ENCODE data around the gene NRCAM. TPM values are rescaled to one million over a fixed set of nuclear protein-coding genes. Genes with fewer than 3 reads are reported as not detected.

NRCAM gene
- total and polyA plus RNA-seq, 2 of the 13 experiments (the other 11 are each of a cell fraction or from before 2014, with no cell fraction given): 0.31 to 0.33 TPM

DNA sequence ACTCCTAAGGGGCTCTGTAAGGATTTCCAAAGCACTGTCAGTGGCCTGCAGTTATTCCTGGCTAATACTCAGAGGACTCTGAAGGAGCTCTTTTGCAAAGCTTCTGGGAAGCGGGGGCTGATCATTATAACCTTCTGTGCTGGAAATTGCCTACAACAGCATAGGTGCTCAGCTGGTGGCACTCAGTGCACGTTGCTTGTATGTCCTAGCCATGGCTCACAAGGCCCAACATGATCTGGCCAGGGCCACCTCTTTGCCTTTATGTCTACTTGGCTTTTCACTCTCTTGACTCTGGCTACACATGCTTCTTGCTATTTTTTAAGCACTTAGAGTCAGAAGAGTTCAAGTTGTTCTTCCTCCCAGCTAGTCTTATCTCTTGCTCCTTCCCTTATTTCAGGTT, 343.6 kb downstream of the NRCAM start (continued):
- no peak for TF ChIP-seq REST (IDR thresholded peaks at IDR 0.05; ENCODE audit: borderline replicate concordance in 1 of 2, low read depth in 1 of 2, low read length in 2 of 2)

DNA sequence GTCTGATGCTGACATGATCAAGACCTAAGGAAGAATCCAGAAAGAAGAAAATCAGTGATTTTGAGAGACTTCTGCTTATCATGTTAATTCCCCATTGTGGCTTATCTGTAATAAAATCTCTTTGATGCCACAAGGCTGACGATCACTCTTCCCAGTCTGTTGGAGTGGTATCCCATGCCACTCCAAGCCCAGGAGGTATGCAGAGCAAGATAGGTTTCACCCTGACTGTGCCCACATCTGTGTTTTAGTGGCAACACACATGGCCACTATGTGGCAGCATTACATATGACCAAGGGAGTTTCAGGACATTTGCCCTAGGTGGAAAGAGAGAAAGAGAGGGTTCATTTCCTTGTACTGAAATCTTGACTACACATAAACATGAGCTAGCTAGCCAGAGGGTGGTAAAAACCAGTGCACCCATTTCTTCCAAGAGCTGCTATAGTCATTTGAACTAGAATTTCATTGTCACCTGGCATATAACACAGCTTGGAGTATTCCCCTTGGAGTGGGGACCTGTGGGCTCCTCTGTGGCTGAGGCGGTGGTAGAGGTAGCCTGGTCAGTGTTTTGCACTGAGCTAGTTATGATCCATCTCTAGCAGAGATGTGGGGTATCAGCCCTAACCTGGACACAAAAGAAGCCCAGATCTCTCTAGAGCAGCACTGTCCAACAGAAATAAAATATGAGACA, 346.9 kb downstream of the NRCAM start:
- FAIRE-seq (peak; percentile 72), DNase-seq (ENCODE audit: low spot score) (peak; percentile 34), ATAC-seq (peak; percentile 87)
- Histone ChIP-seq H2AFZ (ENCODE audit: low read length) (no peak overlapping the region), H3K27me3 (ENCODE audit: control insufficient read depth in 1 of 2, insufficient read depth in 2 of 2, low read length in 2 of 2) (no peaks in the 10 kb centered on the region; a peak in 2 of 5 replicates), H3K27ac (ENCODE audit: extremely low read length, insufficient read depth, low read length) (no peak overlapping the region), H3K36me3 (replicated peaks in 1 of 2; ENCODE audit: control insufficient read depth in 1 of 2, insufficient read depth in 2 of 2, low read length in 2 of 2) (no peaks in the 10 kb centered on the region), H4K20me1 (ENCODE audit: insufficient read depth, low read length) (no peaks in the 10 kb centered on the region), H3K9me3 (ENCODE audit: low read length) (no peaks in the 10 kb centered on the region), H3K4me3 (replicated peaks in 1 of 3; ENCODE audit: insufficient read depth in 1 of 3, low read depth in 2 of 3, low read length in 3 of 3) (no peak overlapping the region), H3K4me2 (ENCODE audit: low read depth, low read length) (no peak overlapping the region), H3K4me1 (ENCODE audit: insufficient read depth, low read length) (peaks cover 13% of the 10 kb centered on the region), H3K79me2 (ENCODE audit: insufficient read depth, low read length) (no peaks in the 10 kb centered on the region), H3K9ac (ENCODE audit: insufficient read depth, low read depth, low read length) (no peak overlapping the region)
- TF ChIP-seq CREB3 (CRISPR knock-in tag; IDR thresholded peaks at IDR 0.05): no peak
- no peak for TF ChIP-seq ZNF432 (CRISPR knock-in tag; IDR thresholded peaks at IDR 0.05; ENCODE audit: borderline replicate concordance)
- TF ChIP-seq STAG1 (CRISPR knock-in tag; IDR thresholded peaks at IDR 0.05): peak; percentile 51
- 0 out of 2 replicates have a peak, but pooled peaks have one; percentile 16 for TF ChIP-seq ELF3 (CRISPR knock-in tag; IDR thresholded peaks at IDR 0.05)
- peak; percentile 15; the same call in 1 of the 2 replicates for TF ChIP-seq SMC3 (IDR thresholded peaks at IDR 0.05; ENCODE audit: low read length)
- peak; percentile 75 for TF ChIP-seq CTCF (CRISPR knock-in tag; IDR thresholded peaks at IDR 0.05)
- TF ChIP-seq MIXL1 (CRISPR knock-in tag; IDR thresholded peaks at IDR 0.05): no peak
- no peak for TF ChIP-seq TRIM24 (CRISPR knock-in tag; IDR thresholded peaks at IDR 0.05)
- intact Hi-C loops (cut with micrococcal nuclease; ENCODE audit: unreplicated experiment) (loop anchor here (1.0 kb wide), 1 partner anchor 37 kb away; no protein-coding TSS in a partner anchor), in situ Hi-C loops (cut with HindIII; ENCODE audit: extremely low pct_ligation_motif_present, low pct_unique_long_range_greater_than_20kb) (loop anchor here (5.0 to 25.0 kb wide), 2 partner anchors 38 to 372 kb away; partner anchors contain the start of gene CBLL1)
- ChIA-PET POLR2A (no interaction called here), CTCF (ENCODE audit: low intra/inter-chr PET ratio, low total read pairs) (no interaction called here)
- 60% methylated on average over 2 of the region's 2 CpGs for WGBS (ENCODE audit: low lambda C conversion rate)
- no TSS peak for BruUV-seq (replicated peaks)

Data from HepG2 (cell line).